NCI-H226 (cell line): ENCODE results near the gene UCK1.

Experiments
- DNase-seq: peaks from one replicate; pipeline ENCODE4 v3.0.0-alpha.2; 2015

Gene UCK1

DNA sequence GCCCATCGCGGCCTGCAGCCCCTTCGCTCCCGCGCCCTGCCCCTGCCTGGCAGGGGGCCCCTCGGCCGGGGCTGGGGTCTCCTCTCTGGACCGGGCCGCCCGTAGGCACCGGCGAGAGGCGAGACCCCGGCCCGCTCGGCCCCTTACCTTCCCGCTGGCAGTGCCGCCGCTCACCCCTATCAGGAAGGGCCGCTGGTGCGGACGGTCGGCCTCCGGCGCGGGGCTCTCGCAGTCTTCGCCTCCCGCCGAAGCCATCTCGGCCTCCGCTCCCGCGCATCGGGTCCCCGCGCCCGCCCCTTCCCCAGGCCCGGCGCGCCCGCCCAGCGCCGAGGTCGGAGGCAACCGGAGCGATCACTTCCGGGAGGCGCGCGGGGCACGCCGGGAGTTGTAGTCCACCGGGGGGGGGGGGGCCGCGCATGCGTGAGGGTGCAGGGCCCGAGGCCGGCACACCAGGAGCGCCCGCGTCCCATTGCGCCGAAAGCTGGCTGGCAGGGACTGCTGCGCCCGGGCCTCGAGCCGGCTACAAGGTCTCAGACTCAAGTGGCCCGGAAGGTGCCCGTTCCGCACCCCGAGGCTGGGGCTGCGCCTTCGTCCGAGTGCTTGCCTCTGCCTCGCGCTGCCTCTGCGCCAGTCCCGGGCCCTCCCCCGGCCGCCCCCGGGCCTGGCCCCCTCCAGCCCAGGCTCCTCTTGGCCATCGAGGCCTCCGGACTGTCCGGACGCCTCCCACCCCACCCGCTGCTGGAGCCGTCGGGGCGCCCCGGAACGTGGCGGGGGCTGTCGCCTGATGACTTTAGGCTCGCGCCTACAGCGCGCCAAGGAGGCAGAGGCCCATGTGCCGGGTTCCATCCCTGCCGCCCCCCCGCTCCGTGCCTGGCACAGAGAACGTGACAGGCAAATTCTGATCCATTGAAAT is at the start of gene UCK1:
UCK1 (minus strand) TSS at position 344 of the 913 bp plus-strand sequence; CDS start at position 255, 89 bp downstream.
- peak; percentile 71 for DNase-seq

DNA sequence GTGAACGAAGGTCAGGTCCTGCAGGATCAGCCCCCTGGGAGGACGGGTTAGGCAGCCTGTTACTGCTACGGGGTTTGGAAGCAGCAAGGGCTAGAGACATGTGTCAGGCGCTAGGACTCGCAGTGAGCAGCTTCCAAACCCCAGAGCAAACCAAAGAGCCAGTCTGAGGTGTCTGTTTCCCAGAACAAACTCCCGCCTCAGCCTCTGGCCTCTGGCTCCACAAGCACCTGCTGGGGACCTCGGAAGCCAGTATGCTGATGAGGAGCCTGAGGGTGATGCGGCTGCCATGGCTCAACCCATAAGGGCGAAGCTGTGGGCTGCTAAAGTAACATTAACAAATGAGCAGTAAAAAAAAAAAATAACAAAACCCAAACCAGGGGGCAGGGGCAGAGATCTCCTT is 49.3 kb upstream of the UCK1 start:
- DNase-seq = no peak

DNA sequence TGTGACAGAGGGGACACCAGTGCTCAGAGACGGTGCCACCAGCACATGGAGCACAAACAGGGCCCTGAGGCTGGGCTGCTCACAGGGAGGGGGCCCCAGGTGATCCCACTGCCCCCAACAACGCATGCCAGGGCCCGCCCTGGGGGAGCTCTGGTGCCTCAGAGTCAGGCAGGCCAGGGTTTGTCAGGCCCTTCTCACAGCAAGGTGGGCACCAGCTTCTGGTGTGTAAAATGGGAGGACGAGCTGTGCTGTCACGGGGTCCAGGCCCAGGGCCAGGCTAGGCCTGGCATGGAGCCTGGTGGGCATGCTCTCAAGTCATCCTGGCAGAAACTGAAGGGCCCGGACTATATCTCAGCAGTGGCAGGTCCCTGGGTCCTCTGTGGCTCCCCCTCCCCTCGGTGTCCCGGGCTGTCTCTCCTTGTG is 48.7 kb upstream of the UCK1 start:
- DNase-seq = no peak

DNA sequence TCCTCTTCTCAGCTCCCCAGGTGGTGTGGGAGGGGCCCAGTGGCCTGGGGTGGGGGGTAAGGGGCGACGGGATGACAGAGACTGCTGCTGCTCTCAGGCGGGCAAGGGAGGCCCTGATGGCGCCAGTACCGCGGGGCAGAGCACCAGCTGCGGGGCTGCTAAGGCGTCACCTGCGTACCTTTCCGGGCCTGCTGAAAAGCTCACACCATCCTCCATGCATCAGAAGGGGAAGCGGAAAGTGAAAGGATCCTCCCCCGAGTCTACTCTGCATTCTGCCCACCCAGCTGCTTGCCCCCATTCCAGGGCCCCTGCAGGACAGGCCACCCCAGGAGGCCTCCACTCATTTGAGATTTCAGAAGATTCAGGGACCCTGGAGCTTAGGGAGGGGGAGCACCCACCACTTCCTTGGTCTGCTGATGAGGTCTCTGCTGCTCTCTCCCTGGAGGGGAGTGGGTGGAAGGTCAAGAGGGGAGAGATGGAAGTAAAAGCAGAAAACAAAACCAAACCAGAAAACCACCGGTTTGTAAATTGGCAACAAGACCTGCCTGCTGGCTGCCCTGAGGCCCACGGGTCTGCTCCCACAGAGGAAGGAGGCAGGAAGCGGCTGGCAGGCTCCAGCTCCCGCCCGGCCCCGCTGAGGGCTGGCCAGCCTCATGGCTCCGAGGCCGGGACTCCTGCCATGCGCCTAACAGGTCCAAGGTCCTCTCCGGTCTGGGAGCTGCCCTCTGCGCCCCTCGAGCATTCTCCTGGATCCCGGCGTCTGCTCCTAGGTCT is 47.9 kb upstream of the UCK1 start:
- DNase-seq = no peak

DNA sequence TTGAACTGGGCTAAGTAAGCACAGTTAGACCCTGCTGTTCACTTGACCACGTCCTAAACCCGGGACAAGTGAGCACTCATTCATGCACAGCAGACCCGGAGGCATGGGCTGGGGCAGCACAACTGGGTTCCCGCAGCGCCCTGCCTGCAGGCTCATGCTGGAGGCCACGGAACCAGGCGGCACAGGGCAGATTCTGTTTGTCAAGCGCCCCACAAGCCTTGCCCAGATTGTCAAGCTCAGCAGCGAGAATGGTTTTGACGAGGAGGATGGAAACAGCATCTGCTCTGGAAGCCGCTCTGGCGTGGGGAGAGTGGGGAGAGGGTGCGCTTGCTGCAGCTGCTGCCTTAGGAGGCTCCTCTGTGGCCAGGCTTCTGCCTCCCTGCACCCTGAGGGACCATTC is 47.0 kb upstream of the UCK1 start:
- no peak for DNase-seq

DNA sequence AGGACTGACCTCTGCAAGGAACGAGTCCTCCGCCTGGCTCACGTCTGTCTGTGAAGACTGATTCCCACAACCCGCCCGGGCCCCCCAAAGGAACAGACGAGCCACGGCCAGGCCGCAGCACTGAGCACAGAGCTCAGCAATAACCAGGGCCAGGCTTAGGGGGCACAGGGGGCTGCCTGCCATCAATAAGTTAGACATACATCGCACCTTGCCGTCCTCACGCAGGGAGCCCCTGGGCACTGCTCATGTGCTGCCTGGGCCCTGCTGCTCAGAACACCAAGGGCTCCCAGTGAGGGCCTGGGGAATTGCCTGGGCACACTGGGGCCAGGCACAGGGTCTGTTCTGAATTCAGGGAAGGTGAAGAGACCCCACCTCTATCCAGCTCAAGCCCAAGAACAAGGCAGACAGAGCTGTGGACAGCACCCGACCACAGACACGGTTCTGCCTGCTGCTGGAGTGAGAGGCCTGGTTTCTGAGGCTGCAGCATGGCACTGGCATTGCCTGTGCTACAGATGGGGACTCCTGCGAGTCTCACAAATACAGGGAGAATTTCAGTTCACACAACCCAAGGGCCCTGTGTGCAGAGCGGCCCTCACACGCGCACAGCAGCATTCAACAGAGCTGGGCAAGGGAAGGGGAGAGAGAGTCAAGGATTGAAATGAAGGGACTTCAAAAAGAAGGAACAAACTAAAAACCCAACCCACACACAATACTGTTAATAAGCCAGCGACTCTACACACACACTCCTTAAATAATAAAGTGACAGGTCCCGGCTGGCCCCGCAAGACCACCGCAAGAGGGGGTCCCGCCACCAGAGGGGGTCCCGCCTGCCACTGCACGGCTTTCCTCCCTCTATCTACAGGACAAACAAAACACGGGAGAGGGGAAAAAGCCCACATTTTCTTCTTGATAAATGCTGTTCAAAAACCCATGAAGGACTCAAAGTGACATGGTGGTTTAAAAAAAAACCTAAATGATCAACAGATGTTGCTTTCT is 46.2 kb upstream of the UCK1 start:
- no peak for DNase-seq

DNA sequence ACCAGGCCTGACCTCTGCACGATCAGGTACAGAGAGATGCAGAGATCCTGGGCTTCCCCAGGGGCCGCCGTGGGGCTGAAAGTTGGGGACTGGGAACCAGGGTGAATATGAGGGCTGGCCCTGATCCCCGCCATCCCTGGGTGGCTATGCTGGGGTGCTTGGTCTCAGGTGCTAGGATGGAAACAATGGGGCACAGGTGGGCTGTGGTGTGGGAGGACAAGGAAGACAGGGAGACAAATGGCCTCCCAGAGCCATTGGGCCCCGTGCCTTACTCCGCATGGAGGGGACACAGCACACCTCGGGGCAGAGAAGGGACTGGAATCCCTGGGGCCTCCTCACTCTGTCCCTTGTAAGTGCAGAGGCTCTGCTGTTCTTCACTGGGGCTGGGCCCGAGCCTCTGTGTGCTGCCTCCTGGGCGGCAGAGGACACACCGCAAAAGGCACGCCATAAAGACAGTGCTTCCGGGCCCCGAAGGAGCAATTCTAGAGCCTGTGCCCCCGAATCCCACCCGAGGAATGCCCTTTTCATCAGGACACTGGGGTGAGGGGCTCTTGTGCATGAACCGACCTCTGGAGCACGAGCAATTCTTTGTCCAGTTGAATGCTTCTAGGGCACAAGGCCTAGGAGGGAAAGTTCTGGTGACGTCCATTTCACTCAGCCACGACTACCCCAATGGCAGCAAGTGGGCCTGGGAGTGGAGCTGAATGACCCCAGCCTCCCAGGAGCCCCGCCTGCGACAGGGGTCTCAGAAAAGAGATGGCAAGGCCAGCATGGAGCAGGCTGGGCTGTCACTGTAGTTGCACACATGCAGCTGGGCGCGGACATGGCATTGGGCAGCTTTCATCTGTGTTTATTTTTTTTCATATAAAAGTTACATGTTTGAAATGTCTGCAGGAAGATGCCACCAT is 45.1 kb upstream of the UCK1 start:
- DNase-seq = no peak

DNA sequence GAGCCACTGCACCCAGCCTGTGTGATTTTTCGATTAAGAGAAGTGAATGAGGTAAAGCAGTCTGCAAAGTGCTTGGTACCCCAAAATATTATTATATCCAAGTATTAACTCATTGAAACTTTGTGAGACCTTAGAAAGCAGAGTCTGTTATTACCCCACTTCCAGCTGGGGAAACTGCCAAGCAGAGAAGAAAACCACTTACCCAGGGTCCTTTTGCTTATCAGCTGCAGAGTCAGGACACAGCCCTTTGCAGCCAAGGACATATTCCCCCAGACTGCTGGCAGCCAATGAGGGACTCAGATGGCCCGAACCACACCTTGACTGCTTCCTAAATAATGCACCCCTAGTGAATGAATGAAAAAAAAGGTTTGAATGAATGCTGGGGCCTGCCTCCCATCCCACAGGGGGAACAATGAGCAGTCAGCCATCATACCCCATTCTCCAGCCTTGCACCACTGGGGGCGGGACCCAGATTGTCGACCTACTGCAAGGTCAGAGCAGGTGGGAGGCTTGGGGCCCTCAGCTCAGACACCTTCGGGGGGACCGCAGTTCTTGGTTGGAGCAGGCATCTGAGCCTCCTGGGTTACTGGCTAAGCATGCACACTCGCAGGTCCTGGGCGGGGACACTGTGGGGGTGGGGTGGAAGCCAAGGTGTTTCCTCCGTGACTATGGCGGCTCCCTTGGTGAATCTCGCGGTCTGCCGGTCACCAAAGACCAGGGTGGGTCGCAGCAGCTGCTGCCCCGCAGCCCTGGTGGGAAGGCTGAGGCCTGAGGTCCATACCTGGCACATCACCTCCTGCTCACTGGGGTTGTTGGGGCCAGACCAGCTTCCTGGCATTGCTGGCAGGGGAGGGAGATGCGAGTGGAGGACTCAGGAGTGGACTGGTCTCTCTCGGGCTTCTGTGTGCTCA is 43.9 kb upstream of the UCK1 start:
- no peak for DNase-seq

DNA sequence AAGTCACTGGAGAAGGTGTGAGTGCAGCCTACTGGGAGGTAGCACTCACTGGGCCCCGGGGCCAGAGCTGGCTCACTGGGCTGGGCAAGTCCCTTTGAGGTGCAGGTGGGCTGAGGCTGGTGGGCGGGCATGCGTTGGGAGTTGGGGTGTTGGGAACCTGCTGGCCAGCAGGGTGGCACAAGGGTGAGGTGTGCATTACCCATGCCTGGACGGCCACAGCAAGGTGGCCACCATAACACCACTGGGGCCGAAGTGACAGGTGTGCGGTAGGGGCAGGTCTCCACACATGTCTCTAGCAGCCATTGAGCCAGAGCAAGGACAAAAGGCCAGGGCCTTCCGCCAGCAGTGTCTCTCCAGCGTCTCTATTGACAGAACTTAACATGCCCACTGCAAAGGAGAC is 36.8 kb upstream of the UCK1 start:
- no peak for DNase-seq

DNA sequence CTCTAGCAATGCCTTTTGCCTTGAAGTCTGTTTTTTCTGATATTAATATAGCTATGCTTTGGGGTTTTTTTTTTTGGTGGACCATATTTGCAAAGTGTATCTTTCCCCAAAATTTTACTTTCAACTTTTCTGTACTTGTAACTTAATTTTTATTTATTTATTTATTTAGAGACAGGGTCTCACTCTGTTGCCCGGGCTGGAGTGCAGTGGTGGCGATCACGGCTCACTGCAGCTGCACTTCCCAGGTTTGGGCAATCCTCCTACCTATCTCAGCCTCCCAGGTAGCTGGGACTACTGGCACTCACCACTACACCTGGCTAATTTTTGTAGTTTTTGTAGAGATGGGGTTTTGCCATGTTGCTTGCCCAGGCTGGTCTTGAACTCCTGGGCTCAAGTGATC is 35.1 kb upstream of the UCK1 start:
- DNase-seq = no peak

DNA sequence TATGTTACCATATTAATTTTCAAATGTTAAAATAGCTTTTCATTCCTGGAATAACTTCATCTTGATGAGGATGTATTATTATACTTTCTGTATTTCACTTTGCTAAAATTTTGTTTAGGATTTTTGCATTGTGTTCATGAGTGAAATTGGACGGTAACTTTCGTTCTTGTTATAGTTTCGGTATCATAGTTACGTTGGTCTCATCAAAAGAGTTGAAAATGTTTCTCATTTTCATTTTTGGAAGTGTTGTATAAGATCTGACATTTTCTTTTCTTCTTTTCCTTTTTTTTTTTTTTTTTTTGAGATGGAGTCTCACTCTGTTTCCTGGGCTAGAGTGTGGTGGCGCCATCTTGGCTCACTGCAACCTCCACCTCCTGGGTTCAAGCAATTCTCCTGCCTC is 34.3 kb upstream of the UCK1 start:
- no peak for DNase-seq

DNA sequence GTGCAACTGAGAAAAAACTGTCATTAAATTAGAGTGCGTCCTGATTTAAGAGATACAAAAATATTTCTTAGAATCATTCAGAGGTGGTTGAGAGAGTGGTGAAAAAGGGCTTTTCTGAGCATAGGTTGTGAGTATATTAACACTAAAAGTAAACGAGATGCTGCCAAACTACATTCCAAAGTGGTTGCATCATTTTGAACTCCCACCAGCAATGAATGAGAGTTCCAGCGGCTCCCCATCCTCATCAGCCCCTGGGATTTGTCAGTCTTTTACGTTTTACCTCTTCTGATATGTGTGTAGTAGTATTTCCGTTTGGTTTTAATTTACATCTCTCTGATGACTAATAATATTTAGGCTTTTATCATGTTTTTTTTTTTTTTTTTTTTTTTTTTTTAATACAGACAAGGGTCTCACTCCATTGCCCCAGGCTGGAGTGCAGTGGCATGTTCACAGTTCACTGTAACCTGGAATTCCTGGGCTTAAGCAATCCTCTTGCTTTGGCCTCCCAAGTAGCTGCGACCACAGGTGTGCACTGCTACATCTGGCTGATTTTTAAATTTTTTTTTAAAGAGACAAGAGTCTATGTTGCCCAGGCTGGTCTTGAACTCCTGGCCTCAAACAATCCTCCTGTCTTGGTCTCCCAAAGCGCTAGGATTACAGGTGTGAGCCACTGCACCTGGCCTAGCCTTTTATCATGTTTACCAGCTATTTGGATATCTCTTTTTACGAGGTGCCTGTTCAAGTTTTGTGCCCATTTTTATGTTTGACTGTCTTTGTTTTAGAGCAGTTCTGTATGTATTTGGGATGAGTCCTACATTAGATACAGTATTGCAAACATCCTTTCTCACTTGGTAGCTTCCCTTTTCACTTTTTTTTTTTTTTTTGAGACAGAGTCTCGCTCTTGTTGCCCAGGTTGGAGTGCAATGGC is 31.2 kb upstream of the UCK1 start:
- DNase-seq = peak; percentile 28

DNA sequence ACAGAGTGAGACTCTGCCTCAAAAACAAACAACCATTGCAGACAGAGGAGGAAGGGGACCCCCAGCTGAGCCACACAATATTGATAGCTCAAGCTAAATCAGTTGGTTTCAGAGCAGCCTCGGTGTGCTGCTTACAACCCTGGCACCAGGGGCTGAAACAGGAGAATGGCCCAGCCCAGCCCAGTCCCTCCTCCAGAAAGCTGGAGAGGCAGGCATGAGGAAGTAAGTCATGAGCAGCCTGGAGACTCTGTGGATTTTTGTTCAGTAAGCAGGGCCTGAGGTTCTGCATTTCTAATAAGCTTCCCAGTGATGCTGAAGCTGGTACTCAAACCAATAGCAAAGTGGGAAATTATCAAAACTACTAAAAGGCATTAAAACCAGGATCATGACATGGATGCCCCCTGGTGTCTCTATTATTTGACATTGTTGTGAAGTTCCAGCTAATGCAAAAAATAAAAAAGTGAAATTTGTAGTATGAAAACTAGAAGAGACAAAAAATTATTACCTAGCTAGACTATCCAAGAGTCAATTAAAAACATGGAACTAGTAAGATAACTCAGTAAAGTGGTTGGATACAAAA is 28.4 kb upstream of the UCK1 start:
- DNase-seq = no peak

DNA sequence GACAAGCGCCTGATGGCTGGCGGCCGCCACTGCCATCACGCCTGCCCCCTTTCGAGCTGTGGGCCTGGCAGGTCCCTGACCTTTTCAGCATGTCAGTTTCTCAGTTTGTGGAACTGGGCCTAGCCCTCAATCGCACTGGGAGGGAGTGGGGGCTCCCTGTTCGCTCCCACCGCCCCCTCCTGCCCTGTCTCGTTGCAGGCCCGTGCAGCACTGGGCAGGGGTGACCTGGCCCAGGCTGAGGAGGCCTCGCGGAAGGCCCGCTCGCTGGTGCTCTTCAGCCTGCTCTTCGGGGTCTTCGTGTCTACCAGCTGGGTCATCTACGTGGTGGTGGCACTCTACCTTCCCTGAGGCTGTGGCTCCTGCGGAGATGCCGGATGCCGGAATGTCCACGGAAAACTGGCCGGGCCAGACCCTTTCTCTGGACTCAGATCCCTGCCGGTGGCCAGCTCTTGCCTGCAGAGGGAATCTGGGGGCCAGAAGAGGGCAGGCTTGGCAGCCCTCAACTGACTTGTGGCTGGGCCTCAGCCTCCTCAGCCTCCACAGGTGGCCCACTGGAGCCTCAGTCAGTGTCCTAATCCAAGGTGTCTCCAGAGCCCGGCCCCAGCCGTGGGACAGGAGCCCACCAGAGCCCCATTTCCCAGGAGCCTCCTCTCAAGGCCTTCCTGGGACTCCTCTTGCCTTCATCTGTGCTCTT is 26.9 kb upstream of the UCK1 start:
- no peak for DNase-seq

DNA sequence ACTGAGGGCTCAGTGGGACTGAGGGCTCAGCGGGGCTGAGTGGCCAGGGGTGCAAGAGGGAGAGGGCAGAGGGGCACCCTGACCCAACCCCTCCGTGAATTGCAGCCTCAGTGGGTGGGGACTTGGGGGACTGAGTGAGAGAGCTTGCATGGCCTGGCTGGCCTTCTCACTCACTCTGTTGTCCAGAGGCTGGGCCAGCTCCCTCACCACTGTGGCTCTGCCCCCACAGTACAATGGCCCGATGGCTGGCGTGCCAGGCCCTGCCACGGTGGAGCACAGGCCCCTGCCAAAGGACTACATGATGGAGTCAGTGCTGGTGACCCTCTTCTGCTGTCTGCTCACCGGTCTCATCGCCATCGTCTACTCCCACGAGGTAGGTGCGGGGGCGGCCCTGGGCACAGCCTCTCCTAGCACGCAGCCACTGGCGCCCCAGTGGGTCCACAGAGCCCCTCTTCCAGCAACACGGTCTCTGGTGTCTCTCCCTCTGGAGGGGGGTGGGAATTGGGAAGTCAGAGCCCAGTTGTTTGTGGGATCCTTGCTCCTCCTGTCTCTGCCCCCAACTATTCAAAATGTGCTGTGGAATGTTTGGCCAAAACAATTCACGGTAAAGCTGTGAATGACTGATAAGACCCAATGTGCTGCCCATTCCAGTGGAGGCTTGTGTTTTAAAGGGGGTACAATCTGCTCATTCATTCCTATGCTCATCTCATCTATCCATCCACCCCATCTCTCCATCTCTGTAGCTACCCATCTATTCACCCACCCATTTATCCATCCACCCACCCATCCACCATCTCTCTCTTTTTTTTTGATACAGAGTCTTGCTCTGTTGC is 25.0 kb upstream of the UCK1 start:
- no peak for DNase-seq

DNA sequence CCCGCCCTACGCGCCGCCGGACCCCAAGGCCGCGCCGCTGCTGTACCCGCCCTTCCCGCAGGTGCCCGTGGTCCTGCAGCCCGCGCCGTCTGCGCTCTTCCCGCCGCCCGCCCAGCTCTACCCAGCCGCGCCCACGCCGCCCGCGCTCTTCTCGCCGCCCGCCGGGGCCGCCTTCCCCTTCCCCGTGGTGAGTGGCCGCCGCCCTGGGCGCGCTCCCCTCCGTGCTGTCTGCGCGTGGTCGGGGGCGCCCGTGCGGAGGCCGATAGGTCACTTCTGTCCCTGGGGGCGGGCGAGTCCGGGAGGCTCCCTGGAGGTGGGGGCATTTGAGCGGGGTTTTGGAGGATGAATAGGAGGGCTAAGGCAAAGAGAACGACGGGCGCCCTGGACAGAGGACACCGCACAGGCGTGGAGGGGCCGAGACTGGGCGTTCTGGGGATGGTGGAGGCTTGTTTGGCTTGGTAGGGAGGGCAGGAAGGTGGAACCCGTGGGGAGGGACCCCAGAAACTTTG is 23.8 kb upstream of the UCK1 start:
- no peak for DNase-seq
